Measurements from ENCODE around the gene SLC25A21.

DNA sequence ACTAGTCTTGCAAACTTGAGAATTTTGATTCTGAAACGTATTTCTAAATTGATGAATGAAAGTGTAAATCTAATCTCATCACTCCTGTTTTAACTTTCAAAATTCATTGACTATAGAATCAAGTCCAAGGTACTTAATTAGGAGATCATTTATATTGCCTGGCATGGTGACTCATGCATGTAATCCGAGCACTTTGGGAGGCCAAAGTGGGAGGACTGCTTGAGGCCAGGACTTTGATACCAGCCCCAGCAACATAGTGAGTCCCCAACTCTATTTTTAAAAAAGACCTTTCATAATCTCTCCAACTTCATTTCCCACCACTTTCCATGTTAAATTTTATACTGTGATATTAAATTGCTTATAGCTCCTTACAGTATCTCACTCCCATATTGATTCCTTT is 22.3 kb upstream of the SLC25A21 start:
- TF ChIP-seq, protein P1, sequence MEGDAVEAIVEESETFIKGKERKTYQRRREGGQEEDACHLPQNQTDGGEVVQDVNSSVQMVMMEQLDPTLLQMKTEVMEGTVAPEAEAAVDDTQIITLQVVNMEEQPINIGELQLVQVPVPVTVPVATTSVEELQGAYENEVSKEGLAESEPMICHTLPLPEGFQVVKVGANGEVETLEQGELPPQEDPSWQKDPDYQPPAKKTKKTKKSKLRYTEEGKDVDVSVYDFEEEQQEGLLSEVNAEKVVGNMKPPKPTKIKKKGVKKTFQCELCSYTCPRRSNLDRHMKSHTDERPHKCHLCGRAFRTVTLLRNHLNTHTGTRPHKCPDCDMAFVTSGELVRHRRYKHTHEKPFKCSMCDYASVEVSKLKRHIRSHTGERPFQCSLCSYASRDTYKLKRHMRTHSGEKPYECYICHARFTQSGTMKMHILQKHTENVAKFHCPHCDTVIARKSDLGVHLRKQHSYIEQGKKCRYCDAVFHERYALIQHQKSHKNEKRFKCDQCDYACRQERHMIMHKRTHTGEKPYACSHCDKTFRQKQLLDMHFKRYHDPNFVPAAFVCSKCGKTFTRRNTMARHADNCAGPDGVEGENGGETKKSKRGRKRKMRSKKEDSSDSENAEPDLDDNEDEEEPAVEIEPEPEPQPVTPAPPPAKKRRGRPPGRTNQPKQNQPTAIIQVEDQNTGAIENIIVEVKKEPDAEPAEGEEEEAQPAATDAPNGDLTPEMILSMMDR (IDR thresholded peaks at IDR 0.05) = no peak
- no peak for TF ChIP-seq POLR2AphosphoS5 (IDR thresholded peaks at IDR 0.05)
